HG03108 (cell line): Measurements from ENCODE around the gene PPM1H.

ENCODE experiments used
- ATAC-seq: cut with Tn5 transposase; IDR thresholded peaks from one replicate; pipeline ENCODE4 v1.9.1; 2021; ENCODE audit warnings: moderate library complexity; ENCODE audit not compliant: unreplicated experiment

Gene PPM1H

DNA sequence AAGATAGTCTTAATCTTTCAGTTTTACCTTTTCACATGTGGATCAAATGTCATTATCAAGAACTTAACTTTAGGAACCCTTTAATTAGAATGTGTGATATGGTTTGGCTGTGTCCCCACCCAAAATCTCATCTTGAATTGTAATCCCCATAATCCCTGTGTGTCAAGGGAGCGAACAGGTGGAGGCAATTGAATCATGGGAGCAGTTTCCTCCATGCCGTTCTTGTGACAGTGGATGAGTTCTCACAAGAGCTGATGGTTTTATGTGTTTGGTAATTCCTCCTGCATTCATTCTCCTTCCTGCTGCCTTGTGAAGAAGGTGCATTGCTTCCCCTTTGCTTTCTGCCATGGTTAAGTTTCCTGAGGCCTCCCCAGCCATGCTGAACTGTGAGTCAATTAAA is 307.8 kb downstream of the PPM1H start:
- ATAC-seq, result no peak

DNA sequence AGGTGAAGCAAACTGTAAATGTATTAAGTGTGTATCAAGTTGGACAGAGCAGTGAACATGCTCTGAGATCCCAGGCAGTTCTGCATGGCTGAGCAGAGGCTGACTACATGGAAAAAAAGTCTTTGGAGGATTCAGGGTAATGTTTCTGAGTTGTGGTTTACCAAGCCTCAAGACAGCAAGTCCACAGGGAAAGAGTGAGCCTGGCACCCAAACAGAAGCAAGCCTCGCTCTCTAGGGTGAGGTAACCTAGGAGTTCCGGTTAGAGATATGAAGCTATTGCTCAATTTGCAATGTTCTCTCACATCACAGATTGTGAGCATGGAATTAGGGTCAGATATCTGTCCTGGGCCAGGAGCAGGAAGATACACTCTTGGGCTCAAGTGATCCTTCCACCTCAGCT is 309.7 kb downstream of the PPM1H start:
- ATAC-seq, result no peak

DNA sequence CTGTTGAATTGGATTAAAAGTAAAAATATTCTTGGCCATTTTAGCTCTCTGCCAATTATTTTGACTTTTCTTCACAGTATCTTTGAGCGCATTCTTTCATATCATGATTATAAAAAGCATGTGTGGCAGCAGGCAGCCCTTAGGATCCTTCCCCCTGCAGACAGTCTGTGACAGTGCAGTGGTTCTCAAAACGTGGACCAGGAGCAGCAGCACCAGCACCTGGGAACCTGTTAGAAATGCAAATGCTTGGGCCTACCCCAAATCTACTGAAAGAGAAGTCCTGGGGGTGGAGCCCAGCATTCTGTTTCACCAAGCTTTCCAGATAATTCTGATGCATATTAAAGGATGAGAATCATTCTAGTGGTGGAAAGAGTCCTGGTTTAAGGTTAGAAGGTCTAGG is 312.8 kb downstream of the PPM1H start:
- no peak for ATAC-seq

DNA sequence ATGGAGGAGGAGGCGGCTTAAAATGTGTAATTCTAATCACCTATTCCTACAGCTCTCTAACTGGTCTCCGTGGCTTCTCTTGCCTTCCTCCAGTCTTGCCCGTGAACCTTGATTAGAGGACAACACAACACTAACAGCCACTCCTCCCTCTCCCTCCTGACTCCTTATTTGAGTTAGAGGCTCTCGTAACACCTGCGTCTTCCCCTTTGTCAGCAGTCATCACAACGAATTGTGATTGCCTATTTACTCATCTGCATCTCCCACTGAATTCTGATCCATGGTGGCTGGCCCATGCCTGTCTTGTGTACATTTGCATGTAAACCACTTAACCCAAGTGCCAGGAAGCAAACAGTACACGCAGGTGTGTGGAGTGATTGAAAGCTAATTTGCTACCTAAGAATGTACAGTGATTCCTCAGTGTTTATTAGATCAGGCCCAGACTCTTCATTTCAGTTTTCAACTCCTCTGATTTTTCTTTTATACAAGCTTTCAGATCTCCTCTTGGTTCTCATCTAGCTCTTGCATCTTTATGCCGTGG is 313.8 kb downstream of the PPM1H start:
- ATAC-seq, result no peak

DNA sequence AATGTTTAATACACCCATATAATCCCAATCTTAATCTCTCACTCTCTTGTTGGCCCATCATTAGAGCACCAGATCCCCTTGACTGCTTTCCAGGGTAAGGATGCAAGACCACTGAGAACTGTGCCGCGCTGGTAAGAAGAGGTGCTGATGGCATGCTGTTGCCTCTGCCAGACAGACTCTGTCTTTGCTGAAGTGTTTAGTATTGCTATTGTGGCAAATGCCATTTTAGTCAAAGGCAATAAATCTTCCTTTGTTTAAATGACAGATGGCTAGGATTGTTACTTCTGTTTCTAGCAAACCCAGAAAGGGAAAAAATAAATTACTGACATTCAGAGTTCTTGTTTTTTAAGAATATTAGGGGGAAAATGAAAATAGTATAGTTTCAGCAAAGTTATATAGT is 316.0 kb downstream of the PPM1H start:
- no peak for ATAC-seq

DNA sequence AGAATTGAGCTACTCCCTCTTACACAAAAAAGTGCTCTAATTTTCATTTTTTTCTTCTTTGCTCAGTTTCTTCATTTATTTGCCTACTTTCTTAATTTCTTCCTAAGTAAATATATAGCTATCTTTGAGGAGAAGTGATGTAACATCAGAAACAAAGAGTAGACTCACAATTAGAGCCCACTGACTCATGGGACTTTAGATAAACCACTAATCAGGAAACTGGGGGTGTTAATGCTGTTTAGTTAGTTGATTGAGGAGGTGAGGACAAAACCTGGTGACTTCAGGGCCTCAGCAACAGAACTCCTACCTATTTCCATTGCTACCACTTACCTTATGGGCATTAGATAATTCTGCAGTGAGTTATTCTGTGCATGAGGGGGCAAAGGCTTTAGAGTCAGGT is 316.6 kb downstream of the PPM1H start:
- no peak for ATAC-seq

DNA sequence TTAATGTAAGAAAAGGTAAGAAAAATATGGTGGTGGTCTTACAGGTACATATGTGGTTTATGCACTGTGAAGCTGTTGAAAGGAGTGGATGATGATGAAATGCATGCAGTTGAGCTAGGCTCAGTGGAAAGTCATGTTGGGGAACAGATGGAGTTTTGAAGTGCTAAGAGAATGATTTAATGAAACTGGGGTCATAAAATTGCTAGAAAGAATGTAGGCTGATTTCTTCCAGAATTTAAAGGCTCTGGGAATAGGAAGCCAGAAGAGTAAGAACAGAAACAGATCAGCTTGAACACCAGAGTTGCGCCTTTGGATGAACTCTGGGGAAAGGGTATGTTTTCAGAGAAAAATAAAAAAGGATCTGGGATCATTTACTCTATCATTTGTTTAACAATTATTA is 321.9 kb downstream of the PPM1H start:
- ATAC-seq, result no peak

DNA sequence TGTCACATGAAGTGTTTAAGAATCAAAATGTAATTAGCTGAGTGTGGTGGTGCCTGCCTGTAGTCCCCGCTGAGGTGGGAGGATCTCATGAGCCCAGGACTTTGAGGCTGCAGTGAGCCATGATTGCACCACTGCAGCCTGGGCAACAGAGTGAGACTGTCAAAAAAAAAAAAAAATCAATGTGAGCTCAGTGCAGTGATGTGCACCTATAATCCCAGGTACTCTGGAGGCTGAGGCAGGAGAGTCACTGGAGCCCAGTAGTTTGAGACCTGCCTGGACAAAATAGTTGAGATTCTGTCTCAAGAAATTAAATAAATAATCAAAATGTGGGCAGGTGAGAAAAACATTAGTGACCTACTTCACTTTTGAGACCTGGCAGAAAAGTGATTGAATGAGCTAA is 328.3 kb downstream of the PPM1H start:
- ATAC-seq, result no peak

DNA sequence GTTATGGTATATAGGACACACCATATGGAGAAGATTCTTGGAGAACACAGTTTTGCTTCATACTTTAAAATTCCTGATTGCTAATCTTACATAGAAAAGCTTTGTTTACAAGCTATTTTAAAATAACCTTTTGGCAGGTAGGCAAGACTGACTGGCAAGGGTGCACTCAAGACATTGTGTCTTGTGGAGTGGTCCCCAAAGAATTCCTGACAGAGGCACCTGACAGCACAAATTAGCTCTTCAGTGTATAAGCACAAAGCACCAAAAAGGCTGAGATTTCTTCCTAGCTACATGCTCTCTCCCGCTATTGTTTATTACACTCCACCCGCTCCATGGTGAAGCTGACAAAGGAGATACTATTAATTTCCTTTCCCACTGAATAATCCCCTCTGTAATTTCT is 329.0 kb downstream of the PPM1H start:
- no peak for ATAC-seq

DNA sequence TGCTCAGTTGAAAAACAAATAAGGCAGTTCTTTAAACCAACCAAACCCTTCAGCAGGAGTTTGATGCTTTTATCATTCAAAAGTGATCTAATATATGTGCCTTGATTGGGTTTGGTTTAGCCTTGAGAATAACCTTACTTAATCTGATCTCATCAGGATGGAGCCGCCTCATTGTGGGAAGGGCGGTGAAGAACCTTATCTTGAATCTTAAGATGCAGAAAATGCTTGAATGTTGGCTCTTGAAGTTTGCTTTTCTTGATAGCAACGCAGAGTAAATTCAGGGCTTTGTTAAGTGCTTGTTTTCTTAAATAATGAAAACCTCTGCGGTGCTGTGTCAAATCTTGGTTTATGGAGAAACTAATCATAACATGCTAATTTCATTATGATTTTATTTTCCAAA is 330.1 kb downstream of the PPM1H start:
- ATAC-seq, result no peak

DNA sequence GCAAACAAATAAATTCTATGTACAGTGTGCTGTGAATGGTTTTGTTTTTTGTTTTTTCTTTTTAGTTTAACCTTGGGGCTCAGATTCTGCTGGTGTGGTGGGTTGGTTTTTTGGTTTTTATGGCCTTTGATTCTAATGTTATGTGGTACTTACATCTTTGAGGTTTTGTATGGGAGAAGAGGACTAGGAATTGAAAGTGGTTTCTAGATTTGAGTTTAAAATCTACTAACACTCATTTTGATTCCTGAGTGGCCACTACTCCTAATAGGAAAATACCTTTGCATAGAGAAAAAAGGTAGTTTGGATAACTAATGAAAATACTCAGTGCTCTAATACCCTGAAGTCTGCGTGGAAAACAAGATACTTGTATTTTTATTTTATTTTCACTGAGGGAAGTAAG is 330.6 kb downstream of the PPM1H start:
- ATAC-seq, result no peak

DNA sequence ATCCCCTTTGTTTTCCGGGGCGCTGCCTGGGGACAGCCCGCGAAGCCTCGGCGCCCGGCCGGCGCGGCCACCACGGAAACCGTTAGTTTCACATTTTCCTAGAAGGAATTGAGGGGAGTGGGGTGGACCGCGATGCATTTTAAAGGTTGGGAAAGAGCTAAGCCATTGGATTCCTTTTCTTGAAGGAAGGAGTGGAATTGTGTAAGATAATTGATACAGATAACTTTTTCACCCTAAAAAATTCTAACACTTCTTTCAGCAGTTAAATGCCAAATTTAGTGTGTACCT is 331.2 kb downstream of the PPM1H start:
- no peak for ATAC-seq

DNA sequence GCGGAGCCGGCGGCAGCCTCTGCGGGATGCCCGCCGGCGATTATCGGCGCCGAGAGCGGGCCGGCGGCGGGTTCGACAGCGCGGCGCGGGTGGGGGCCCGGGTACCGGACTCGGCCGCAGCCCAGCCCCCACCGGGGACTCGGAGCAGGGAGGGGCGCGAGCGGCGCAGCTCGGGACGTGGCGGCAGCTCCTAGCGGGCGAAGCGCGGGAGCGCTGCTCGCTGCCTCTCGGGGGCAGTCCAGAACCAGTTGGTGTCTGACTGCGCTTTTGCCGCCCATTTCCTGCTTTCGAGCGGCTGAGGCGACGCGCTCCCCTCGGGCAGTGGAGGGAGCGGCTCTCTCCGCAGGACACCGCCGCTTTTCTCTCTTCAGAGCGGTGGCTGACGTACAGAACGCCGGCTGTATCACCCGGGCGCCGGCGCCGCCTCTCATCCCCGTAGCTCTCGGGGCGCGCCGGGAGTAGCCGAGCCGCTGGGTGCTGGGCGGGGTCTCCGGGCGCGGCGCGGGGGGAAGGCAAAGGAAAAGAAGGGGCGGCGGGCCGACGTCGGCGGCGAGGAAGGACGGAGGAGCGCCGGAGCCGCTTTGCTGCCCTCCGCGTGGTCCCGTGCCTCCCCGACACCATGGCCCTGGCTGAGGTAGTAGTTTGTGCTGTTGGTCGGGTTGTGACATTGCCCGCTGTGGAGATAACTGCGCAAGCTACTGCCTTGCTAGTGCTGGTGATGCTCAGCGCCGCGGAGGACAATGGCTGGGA is 331.7 kb downstream of the PPM1H start:
- peak; percentile 60 for ATAC-seq

DNA sequence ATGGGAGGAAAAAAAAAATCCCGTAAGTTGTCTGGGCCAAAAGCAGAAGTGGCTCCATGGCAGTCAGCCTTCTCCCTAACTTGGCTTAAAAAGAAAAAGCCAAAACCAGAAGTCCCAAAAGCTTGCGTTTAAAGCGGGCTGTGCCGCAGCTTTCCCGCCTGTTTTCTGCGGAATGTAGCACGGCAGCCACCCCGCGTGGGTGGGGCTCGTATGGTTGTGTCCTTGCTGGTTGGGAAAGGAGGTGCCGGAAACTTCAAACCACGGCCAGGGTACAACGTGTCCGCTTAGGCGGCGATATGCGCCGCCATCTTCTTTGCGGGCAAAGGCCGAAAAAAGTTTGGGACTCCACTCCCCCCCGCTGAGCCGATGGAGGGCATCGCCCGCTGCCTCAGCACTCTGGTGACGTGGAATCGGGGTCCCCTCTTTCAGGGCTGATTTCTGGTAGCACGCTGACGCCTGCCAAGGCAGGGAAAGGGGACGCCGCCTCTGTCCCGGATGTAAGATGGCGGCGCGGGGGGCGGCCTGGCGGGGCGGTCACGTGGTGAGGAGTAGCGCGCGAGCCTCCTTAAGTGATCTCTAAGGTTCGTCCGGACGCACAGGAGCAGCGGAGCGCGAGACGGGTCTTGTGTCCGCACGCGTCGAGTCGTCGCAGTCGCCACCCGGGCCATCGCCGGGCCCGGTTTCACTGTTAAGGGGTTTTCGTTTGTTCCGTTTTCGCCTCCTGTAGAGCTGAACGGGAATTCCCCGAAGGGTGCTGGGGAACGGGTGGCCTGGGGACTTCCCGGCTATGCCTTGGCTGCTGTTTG is 332.5 kb downstream of the PPM1H start:
- peak; percentile 66 for ATAC-seq

DNA sequence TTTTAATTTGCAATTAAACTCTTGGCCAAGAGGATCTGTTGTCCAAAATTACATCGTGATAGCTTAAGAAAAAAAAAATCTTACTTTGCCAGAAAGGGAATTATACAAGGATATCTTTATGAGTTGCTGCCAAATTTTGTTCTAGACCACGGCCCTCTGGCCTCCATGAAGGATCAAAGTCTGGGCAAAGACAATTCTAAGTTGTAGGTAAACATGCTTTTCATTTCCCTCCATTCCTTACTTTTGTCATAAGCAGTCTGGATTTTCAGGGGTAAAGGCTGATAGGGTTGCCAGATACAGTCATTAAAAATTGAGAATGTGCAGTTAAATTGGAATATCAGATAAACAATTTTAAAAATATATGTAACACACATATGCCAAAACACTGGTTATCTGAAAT is 333.2 kb downstream of the PPM1H start:
- no peak for ATAC-seq

DNA sequence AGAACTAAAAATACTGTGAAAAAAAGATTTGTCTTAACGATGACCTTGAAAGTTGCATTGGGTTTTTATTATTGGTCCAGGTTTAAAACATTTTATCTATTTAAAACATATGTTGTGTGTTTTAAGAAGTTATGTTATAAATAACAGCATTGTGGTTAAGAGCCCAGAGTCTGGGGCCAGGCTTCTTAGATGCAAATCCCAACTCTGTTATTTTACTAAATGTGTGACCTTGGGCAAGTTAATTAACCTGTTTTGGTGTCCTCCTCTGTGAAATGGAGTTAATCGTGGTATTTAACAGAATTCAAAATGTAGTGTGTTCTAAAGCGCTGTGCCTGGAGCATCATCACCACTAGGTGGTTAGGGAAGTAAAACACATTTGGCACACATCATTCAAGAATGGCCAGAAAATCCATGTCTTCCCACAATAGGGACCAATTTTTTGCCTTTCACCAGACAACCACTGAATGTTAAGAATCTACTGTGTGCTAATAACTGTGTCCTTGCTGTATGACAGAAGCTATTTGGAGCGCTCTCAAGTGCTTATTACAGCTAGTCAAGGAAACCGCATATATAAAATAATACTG is 335.0 kb downstream of the PPM1H start:
- no peak for ATAC-seq

DNA sequence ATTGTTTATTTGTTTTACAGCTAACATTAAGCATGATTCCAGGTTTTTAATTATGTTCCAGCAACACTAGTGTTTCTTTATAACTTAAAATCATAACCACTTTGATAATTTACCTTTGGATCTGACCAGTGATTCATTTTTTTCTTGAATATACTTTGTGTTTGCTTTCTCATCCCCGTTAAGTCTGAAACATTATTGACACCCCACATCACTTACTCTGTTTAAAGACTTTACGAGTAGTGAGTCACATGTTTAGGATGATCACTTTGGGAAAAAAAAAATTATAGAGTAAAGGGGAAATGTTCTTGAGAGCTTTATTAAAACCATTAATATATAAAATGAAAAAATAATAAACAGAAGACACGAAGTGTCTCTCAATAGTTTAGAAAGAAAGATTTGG is 336.1 kb downstream of the PPM1H start:
- no peak for ATAC-seq

DNA sequence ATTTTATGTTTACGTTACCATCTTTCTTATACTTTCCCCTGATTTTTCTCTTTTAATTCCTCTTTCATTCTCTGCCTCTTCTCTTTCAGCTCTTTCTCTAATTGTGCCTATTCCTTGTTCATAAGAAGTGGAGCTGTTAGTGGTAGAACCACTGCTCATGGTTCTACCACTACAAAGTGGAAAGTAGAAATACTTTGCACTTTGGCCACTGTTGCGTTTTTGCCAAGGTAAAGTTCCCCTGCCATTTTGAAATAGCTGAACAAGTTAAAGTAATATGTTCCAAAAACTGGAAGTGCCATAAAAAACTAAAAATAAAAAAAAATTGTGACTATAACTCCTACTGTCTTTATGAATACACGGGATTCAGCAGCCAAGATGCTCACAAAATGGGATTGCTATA is 337.7 kb downstream of the PPM1H start:
- no peak for ATAC-seq
